Measurements from ENCODE around the gene S100P. TPM values are rescaled to one million over a fixed set of nuclear protein-coding genes. Genes with fewer than 3 reads are reported as not detected.

Gene S100P
- 1 to 10 TPM in 1 of 2 donors, under 1 TPM in 1; 0.42 to 3.1 TPM for total RNA-seq
- 1 to 10 TPM; 1.7 to 2.9 TPM for polyA plus RNA-seq

DNA sequence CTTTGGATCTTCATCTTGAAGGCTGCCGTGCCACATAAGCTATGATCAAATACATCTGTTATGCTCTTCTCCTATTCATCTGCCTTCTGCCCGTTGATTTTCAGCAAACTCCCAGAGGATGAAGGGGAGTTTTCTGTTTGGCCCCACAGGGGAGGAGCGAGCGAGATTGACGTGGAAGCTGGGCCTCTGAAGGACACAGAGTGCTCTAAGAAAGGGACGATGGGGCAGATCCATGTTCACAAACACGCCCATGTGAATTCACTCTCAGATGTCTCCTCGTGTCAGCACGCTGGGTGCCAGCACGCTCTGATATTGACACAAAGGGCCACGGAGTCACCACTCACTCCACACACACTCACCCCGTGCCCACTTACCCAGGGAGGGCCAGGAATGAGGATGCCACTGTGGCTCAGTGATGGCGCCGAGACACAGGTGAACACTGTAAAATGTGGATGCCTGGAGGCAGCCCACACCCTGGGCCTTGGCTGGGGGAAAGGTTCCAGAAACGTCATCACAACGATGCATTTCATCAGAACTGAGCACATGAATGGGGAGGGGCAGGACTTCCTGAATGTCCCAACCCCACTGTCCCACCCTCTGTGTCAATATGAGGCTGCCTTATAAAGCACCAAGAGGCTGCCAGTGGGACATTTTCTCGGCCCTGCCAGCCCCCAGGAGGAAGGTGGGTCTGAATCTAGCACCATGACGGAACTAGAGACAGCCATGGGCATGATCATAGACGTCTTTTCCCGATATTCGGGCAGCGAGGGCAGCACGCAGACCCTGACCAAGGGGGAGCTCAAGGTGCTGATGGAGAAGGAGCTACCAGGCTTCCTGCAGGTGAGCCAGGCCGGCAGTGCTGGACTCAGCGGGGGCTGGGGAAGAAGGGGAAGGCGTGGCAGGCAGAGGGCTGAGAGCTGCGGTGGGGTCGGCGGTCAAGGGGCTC lies at the start of gene S100P:
Gene S100P (plus strand): TSS at position 648 of the 946 bp plus-strand sequence. CDS start 55 bp downstream, at position 703.
- Histone ChIP-seq H3K9ac (ENCODE audit: low read depth in 1 of 2, low read length in 2 of 2) (no peak within 1 kb of the TSS), H3K9me3 (ENCODE audit: control insufficient read depth in 4 of 4, low read length in 3 of 4) (no peaks in the 10 kb centered on the region), H3K27me3 (ENCODE audit: control insufficient read depth in 4 of 4, insufficient read depth in 4 of 4, low read length in 3 of 4) (no peaks in the 10 kb centered on the region), H3K4me1 (ENCODE audit: control insufficient read depth in 4 of 4, insufficient read depth in 4 of 4, low read length in 3 of 4) (peaks cover 14 to 35% (median 26%) of the 10 kb centered on the region in 4 donors), H3K36me3 (ENCODE audit: control insufficient read depth in 4 of 4, insufficient read depth in 3 of 4, low read depth in 1 of 4, low read length in 3 of 4) (no peaks in the 10 kb centered on the region), H3K4me3 (ENCODE audit: low read depth in 1 of 3, low read length in 3 of 3) (no peak within 1 kb of the TSS), H3K27ac (ENCODE audit: low read depth in 1 of 2, low read length in 2 of 2) (peak within 1 kb of the TSS; percentile 43 to 50)
- 87% methylated on average over 29 of the region's 29 CpGs for WGBS
- TF ChIP-seq HNF4G (IDR thresholded peaks at IDR 0.05) = no peak
- TF ChIP-seq, protein P1, sequence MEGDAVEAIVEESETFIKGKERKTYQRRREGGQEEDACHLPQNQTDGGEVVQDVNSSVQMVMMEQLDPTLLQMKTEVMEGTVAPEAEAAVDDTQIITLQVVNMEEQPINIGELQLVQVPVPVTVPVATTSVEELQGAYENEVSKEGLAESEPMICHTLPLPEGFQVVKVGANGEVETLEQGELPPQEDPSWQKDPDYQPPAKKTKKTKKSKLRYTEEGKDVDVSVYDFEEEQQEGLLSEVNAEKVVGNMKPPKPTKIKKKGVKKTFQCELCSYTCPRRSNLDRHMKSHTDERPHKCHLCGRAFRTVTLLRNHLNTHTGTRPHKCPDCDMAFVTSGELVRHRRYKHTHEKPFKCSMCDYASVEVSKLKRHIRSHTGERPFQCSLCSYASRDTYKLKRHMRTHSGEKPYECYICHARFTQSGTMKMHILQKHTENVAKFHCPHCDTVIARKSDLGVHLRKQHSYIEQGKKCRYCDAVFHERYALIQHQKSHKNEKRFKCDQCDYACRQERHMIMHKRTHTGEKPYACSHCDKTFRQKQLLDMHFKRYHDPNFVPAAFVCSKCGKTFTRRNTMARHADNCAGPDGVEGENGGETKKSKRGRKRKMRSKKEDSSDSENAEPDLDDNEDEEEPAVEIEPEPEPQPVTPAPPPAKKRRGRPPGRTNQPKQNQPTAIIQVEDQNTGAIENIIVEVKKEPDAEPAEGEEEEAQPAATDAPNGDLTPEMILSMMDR (IDR thresholded peaks at IDR 0.05; ENCODE audit: low read depth, low read length, missing input control) = no peak
- DNase-seq (ENCODE audit: low spot score) = no peak

DNA sequence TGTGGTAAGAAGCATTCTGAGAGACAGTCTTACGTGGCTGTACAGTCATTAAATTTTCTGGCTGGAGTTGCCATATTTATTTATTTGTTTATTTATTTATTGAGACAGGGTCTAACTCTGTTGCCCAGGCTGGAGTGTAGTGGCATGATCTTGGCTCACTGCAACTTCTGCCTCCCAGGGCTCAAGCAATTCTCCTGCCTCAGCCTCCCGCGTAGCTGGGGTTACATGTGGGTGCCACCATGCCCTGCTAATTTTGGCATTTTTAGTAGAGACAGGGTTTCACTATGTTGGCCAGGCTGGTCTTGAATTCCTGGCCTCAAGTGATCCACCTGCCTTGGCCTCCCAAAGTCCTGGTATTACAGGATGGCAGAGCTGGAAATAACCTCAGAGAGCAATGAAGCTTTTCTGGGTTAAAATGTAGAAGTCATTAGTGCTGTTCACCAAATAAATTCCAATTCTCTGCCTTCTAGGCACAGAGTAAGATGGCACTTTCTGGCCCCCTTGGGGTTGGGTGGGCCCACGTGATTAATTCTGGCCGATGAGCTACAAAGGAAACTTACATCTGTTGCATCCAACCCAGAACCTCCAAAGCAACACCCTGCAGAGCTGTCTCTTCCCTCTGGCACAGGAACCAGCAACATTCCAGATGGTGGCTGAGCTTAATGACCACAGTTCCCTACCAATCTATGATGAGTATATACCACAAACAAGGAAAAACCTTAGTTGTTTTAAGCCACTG lies 48.7 kb upstream of the S100P start:
- Histone ChIP-seq H3K27ac (ENCODE audit: low read depth in 1 of 2, low read length in 2 of 2) (no peak overlapping the region), H3K27me3 (ENCODE audit: control insufficient read depth in 4 of 4, insufficient read depth in 4 of 4, low read length in 3 of 4) (no peaks in the 10 kb centered on the region), H3K9me3 (ENCODE audit: control insufficient read depth in 4 of 4, low read length in 3 of 4) (no peaks in the 10 kb centered on the region), H3K4me1 (ENCODE audit: control insufficient read depth in 4 of 4, insufficient read depth in 4 of 4, low read length in 3 of 4) (peaks cover 5 to 19% (median 16%) of the 10 kb centered on the region in 4 donors), H3K4me3 (ENCODE audit: low read depth in 1 of 3, low read length in 3 of 3) (no peak overlapping the region), H3K36me3 (ENCODE audit: control insufficient read depth in 4 of 4, insufficient read depth in 3 of 4, low read depth in 1 of 4, low read length in 3 of 4) (peaks cover 2 to 13% (median 7%) of the 10 kb centered on the region in 4 donors), H3K9ac (ENCODE audit: low read depth in 1 of 2, low read length in 2 of 2) (no peak overlapping the region)
- no peak for TF ChIP-seq SP1 (IDR thresholded peaks at IDR 0.05)
- no peak for TF ChIP-seq JUND (IDR thresholded peaks at IDR 0.05)
- TF ChIP-seq, protein P2, sequence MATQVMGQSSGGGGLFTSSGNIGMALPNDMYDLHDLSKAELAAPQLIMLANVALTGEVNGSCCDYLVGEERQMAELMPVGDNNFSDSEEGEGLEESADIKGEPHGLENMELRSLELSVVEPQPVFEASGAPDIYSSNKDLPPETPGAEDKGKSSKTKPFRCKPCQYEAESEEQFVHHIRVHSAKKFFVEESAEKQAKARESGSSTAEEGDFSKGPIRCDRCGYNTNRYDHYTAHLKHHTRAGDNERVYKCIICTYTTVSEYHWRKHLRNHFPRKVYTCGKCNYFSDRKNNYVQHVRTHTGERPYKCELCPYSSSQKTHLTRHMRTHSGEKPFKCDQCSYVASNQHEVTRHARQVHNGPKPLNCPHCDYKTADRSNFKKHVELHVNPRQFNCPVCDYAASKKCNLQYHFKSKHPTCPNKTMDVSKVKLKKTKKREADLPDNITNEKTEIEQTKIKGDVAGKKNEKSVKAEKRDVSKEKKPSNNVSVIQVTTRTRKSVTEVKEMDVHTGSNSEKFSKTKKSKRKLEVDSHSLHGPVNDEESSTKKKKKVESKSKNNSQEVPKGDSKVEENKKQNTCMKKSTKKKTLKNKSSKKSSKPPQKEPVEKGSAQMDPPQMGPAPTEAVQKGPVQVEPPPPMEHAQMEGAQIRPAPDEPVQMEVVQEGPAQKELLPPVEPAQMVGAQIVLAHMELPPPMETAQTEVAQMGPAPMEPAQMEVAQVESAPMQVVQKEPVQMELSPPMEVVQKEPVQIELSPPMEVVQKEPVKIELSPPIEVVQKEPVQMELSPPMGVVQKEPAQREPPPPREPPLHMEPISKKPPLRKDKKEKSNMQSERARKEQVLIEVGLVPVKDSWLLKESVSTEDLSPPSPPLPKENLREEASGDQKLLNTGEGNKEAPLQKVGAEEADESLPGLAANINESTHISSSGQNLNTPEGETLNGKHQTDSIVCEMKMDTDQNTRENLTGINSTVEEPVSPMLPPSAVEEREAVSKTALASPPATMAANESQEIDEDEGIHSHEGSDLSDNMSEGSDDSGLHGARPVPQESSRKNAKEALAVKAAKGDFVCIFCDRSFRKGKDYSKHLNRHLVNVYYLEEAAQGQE (IDR thresholded peaks at IDR 0.05) = no peak
- no peak for TF ChIP-seq NR2F2 (IDR thresholded peaks at IDR 0.05)
- no peak for TF ChIP-seq RAD21 (IDR thresholded peaks at IDR 0.05)
- no peak for TF ChIP-seq HNF4G (IDR thresholded peaks at IDR 0.05)
- TF ChIP-seq FOXA2 (IDR thresholded peaks at IDR 0.05) = no peak
- TF ChIP-seq YY1 (IDR thresholded peaks at IDR 0.05) = no peak
- TF ChIP-seq EGR1 (IDR thresholded peaks at IDR 0.05; ENCODE audit: low read depth in 2 of 2) = no peak
- TF ChIP-seq, protein P3, sequence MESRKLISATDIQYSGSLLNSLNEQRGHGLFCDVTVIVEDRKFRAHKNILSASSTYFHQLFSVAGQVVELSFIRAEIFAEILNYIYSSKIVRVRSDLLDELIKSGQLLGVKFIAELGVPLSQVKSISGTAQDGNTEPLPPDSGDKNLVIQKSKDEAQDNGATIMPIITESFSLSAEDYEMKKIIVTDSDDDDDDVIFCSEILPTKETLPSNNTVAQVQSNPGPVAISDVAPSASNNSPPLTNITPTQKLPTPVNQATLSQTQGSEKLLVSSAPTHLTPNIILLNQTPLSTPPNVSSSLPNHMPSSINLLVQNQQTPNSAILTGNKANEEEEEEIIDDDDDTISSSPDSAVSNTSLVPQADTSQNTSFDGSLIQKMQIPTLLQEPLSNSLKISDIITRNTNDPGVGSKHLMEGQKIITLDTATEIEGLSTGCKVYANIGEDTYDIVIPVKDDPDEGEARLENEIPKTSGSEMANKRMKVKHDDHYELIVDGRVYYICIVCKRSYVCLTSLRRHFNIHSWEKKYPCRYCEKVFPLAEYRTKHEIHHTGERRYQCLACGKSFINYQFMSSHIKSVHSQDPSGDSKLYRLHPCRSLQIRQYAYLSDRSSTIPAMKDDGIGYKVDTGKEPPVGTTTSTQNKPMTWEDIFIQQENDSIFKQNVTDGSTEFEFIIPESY (IDR thresholded peaks at IDR 0.05) = no peak
- TF ChIP-seq, protein P4, sequence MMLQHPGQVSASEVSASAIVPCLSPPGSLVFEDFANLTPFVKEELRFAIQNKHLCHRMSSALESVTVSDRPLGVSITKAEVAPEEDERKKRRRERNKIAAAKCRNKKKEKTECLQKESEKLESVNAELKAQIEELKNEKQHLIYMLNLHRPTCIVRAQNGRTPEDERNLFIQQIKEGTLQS (IDR thresholded peaks at IDR 0.05) = no peak
- TF ChIP-seq FOXA1 (IDR thresholded peaks at IDR 0.05) = no peak
- no peak for TF ChIP-seq HNF4A (conservative IDR thresholded peaks at IDR 0.05)
- no peak for TF ChIP-seq TAF1 (conservative IDR thresholded peaks at IDR 0.05)
- no peak for DNase-seq (ENCODE audit: low spot score)
- WGBS = 89% methylated on average over 5 of the region's 5 CpGs

Measured in liver (tissue), 9 donors.